Ishikawa (cell line): ENCODE data around the gene KDM2A.

Experiments
- CREB1 ChIP-seq: IDR thresholded peaks from 2 replicates; pipeline ENCODE4 v1.6.1; 2012; ENCODE audit warnings: low read depth
- EP300 ChIP-seq: IDR thresholded peaks from 2 replicates; pipeline ENCODE4 v1.6.1; 2012; ENCODE audit warnings: borderline replicate concordance
- NFIC ChIP-seq: IDR thresholded peaks from 2 replicates; pipeline ENCODE4 v1.6.1; 2012
- RAD21 ChIP-seq: IDR thresholded peaks from 2 replicates; pipeline ENCODE4 v1.6.1; 2012; ENCODE audit warnings: low read depth
- TAF1 ChIP-seq: IDR thresholded peaks from 2 replicates; pipeline ENCODE4 v1.6.1; 2012; ENCODE audit warnings: low read depth, mild to moderate bottlenecking
- TCF12 ChIP-seq: IDR thresholded peaks from 2 replicates; pipeline ENCODE4 v1.6.1; 2012; ENCODE audit warnings: low read depth
- TEAD4 ChIP-seq: IDR thresholded peaks from 2 replicates; pipeline ENCODE4 v1.6.1; 2012
- ZBTB7A ChIP-seq: IDR thresholded peaks from 2 replicates; pipeline ENCODE4 v1.6.1; 2012; ENCODE audit warnings: low read depth
- TF ChIP-seq, protein P1 (sequence below): IDR thresholded peaks from 2 replicates; pipeline ENCODE4 v1.6.1; 2012

DNA sequence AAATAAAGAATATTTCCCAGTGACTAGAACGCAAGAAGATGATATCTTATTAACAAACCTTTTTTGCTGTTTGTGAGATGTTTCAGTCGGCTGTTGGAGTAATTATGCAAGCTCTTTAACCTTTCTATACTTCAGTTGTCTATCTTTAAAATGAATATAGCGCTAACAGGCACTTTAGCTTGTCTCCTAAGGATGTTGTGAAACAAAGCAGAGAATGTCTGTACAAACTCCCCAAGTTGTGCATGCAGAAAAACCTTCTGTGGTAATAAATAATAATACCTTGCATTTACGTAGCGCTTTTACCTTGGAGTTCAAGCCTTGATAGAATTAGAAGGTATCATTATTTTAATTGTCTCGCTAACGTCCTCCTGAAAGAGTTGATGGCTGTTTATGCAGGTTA lies 1.9 kb upstream of the KDM2A start:
- TF ChIP-seq CREB1 = no peak
- no peak for TF ChIP-seq RAD21
- TF ChIP-seq EP300 = no peak
- no peak for TF ChIP-seq NFIC
- TF ChIP-seq, protein P1, sequence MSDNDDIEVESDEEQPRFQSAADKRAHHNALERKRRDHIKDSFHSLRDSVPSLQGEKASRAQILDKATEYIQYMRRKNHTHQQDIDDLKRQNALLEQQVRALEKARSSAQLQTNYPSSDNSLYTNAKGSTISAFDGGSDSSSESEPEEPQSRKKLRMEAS = no peak
- TF ChIP-seq ZBTB7A = no peak
- TF ChIP-seq TCF12 = no peak
- TF ChIP-seq TAF1 = no peak
- TF ChIP-seq TEAD4 = no peak
